OCI-LY7 (cell line): ENCODE measurements around the gene MS4A14.

Experiments used
- EZH2phosphoT487 ChIP-seq: fragments of 200-600 bp; sonication (generic); IDR thresholded peaks from 2 replicates; pipeline ENCODE4 v1.6.1; 2018; ENCODE audit warnings: low read depth, borderline replicate concordance, mild to moderate bottlenecking, mixed run types, antibody characterized with exemption, low read length, moderate library complexity, mixed read lengths
- TF ChIP-seq, protein P1 (sequence below): fragments of 200-600 bp; sonication (generic); conservative IDR thresholded peaks from 2 replicates; pipeline ENCODE4 v1.5.1; 2014; ENCODE audit warnings: mild to moderate bottlenecking, antibody characterized with exemption, low read length, moderate library complexity, mixed read lengths

DNA sequence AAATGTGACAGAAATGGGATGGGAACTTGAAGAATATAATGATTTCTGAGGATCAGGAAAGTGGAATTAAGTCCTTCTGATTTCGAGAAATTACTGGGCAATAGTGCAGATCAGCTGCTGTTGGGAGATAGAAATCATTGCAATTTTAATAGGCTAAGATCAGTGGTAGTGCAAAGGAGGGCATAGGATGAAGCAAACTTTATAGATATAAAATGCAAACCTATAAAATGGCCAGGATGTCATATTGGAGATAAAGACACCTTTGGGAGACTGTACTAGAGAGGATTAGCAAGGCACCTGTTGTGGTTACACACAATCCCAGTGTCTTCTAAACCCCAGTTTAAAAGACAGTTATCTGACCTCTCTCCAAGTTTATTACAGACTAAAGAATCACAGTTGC is 24.4 kb upstream of the MS4A14 start:
- TF ChIP-seq, protein P1, sequence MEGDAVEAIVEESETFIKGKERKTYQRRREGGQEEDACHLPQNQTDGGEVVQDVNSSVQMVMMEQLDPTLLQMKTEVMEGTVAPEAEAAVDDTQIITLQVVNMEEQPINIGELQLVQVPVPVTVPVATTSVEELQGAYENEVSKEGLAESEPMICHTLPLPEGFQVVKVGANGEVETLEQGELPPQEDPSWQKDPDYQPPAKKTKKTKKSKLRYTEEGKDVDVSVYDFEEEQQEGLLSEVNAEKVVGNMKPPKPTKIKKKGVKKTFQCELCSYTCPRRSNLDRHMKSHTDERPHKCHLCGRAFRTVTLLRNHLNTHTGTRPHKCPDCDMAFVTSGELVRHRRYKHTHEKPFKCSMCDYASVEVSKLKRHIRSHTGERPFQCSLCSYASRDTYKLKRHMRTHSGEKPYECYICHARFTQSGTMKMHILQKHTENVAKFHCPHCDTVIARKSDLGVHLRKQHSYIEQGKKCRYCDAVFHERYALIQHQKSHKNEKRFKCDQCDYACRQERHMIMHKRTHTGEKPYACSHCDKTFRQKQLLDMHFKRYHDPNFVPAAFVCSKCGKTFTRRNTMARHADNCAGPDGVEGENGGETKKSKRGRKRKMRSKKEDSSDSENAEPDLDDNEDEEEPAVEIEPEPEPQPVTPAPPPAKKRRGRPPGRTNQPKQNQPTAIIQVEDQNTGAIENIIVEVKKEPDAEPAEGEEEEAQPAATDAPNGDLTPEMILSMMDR, result no peak
- TF ChIP-seq EZH2phosphoT487, result no peak
